HUDEP-2 (cell line): ENCODE measurements around the gene CASKIN2.
A peak's percentile ranks its signal among the peaks of the same experiment; 100 is the strongest.

Experiments
- DNase-seq, 76 experiments: peaks; one replicate each; lab custom pipeline; 2025; ENCODE audit not compliant: unreplicated experiment in 76 of 76; lab: John Stamatoyannopoulos, UW

CASKIN2 gene

DNA sequence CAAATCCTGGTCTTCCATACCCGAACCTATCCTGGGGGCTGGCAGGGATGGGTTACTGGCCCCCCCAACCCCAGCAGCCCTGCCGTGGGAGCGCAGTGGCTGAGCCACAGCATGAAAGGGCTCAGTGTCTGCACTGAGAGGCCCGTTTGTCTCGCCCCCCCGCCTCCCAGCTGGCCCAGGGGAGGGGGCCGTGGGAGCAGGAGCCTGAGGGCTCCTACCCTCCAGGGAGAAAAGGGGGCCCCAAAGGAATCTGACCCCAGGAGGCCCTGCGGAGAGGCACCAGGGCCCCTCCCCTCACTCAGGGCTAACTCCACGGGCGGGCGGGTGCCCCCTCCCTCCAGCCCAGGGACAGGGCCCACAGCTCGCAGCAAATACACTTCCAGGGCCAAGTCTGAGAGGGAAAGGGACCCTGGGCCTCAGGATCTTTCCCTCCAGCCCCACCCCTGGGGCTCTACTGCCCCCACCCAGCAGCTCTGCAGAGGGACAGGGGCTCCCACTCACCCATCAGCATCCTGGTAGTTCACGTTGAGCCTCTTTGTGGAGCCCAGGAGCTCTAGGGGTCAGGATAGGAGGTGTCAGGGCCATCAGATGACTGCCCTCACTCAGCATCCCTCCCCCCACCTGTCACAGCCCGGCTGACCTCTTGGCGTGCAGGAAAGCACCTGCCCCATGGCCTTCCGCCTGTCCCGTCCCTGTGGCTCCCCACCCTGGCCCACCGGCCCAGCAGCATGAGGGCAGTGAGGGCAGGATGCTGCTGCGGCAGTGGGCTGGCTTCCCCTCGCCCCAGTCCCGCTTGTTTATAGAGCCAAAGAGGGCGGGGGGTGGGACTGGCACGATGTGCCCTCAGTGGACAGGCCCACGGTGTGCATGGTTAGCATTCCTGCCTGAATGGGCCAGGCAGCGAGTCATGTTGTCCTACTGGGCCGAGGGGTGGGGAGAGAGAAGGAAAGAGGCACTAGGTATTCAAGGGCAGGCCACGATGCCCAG lies 7.3 kb downstream of the CASKIN2 start:
- DNase-seq: no peak

DNA sequence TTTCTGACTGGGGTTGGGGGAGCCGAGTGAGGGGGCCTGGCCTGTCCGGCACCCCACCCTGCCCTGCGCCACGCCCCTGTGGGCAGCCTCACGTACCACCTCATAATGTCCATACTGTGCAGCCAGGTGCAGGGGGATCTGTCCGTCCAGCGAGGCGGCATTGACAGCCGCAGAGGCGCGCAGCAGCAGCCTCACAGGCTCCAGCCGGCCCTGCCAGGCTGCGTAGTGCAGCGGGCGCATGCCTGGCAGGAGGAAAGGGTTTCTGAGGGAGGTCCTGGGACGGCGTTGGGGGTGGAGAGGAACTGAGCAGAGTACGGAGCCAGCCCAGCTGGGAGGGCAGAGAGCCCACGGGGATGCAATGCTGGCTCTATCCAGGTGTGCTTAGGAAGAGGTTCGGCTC lies 8.4 kb downstream of the CASKIN2 start:
- DNase-seq: no peak

DNA sequence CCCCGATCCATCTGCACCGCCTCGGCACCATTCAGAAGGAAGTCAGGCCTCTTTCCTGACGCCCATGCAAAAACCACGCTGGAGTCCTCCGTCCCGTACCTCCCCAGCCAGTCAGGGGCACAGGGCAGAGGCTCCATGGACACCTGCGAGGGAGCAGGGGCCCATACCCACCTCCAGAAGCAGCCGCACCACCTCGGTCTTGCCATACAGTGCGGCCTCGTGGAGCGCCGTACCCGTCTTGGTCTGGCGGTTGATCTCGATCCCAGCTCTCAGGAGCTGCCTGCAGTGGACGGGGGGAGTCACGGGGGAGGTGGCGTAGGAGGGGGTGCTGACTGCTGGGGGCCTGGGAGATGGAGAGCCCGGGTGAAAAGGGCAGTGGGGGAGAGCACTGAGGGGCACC lies 9.2 kb downstream of the CASKIN2 start:
- no peak for DNase-seq

DNA sequence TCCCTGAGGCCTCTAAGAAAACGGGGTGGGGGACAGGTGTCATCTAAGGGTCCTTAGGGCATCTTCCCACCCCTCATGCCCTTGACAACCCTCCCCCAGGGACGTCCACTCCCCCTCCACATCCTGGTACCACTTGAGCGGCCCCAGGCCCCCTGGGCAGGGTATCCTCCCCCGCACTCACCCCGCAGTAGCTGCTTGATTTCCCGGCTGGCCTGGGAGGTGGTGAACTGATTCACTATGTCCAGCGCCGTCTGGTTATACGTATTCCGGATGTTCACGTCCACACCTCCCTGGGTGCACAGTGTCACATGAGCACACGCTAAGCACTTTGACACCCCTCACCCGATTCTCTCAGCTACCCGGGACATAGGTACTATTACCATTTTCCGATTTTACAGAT lies 9.7 kb downstream of the CASKIN2 start:
- no peak for DNase-seq

DNA sequence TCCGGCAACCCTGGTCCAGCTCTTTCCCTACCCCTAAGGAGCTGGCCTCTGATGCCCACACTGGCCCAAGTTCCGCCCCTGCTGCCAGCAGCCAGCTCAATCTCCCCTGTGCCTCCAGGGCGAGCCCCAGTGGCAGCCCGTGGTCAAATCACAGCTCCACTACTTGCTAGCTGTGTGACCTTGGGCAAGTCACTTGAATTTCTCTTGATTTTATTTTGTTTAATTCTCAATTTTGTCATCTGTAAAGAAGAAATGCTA lies 10.3 kb downstream of the CASKIN2 start:
- DNase-seq: peak in 1 of 76 experiments; percentile 6

DNA sequence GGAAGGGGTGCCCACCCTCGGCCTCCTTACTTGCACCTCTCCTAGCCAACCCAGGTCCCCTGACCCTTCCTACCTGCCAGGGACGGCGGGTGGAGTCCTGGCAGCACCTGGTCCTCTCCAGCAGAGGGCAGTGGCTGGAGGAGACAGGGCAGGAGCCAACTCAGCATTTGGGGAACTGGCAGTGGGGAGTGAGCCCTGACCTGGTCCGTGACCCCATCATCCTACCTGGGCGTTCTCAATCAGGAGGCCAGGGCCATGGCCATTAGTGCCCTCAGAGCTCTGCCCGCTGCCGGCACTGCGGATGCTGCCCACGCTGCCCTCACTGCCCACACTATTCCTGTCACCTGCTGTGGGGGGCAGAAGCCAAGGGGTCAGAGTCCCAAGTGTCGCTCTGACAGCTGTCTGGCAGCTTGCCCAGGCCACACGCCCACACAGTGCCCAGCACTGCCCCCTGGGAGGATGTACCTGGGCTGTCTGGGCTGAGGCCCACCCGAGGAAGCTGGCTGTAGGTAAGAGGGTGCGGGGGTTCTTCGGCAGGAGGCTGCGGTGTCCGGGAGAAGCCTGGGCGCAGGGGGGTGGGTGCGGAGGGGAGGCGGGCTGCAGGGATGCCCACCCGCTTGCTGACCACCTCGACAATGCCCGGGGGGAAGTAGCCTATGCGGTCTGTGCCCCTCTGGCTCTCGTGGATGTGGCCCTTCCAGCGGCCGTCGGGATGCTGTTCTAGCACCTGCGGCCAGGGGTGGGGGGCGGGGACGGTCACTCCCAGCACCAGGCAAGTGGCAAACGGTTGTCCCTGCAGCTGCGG lies 10.8 kb downstream of the CASKIN2 start:
- peak in 37 of 76 experiments; percentile 7 to 57 (median 28) for DNase-seq

DNA sequence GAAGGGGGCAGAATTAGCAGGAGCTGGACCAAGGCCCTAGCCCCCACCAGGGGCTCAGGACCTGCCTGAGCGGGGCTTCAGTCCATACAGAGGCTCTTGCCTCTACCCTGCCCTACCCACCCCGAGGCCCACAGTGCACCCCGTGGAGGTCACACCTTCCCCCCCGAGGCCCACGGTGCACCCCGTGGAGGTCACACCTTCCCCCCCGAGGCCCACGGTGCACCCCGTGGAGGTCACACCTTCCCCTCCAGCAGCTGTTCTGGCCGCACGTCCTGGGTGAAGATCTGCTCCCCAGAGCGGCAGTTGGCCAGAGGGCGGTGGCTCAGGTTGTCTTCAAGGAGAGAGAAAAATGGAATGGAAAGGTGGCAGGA lies 11.4 kb downstream of the CASKIN2 start:
- no peak for DNase-seq

DNA sequence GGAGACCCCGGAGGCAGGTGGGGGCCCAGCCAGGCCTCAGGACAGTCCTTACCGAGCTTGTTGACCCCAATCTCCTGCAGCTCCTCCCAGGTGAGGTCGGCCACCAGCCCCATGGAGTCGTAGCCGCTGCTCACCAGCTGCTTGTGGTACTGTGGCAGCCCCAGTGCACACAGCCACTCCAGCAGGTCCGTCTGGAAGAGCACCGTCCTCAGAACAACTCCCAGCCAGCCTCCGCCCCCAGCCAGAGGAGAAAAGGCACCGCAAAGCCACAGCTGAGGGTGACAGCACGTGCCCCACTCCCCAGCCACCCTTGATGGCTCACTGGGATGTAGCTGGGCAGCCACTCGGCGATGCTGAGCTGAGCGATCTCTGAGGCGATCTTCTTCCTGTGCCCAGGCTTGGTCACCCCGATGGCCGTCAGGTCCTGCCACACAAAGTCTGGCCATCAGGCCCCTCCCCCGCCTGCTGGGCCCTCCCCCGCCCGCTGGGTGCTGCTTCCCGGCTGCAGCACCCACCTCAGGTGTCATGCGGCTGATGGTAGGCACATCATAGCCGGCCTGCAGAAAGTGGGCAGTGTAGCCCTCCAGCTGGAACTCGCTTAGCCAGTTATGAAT lies 11.9 kb downstream of the CASKIN2 start:
- DNase-seq: no peak

DNA sequence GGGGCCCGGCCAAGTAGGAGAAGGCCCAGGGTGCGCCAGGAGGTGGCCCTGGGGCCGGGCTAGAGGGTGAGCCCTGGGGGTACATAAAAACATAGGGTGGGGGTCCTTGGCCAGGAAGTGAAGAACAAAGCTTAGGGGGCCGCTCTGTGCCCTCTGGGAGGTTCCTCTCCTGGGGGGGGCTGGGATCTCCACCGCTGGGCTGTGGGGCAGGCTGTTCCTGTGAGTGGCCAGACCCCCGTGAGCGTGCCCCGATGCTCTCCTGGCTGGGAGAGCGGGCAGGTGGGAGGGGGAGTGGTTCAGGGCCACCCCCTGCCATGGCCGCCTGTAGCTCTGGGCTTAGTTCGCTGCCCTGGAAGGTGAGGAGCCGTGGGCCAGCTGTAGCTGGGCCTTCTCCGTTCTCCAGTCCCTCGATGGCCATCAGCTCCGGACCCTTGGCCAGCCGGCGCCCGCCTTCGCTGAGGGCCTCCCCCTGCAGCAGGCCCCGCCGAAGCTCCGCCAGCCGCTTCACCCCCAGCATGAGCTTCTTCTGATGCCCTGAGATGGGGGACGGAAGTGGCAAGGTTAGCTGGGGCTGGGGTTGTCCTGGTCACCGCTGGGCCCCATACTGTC lies 12.5 kb downstream of the CASKIN2 start:
- no peak for DNase-seq

DNA sequence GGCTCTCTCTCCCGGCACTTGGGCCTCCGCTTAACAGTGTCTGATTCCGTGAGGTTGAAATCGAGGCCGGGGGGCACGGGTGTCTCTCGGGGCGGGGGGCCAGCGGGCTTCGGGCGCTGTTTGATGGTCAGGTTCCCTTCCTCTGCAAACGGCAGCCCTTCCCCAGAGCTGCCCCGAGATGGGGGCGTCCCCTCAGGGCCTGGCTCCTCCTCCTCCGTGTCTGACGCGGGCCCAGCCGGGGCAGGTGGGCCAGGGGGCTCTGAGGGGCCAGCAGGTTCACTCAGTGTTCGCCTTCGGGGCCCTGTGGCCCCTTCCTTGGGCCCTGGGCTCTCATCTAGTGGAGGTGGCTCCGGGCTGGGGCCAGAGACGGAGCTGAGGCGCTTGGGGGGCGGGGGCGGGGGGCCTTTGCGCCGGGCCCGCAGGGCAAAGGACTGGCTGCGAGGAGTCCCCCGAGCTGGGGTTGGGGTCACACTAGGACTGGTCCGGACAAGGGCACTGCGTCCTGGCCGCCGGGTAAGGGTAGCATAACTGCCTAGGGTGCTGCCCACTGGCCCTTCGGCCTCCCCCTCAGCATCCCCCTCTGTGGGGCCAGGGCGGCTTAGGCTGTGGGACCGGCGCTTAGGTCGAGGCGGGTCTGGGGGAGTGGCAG lies 13.1 kb downstream of the CASKIN2 start:
- DNase-seq: no peak

DNA sequence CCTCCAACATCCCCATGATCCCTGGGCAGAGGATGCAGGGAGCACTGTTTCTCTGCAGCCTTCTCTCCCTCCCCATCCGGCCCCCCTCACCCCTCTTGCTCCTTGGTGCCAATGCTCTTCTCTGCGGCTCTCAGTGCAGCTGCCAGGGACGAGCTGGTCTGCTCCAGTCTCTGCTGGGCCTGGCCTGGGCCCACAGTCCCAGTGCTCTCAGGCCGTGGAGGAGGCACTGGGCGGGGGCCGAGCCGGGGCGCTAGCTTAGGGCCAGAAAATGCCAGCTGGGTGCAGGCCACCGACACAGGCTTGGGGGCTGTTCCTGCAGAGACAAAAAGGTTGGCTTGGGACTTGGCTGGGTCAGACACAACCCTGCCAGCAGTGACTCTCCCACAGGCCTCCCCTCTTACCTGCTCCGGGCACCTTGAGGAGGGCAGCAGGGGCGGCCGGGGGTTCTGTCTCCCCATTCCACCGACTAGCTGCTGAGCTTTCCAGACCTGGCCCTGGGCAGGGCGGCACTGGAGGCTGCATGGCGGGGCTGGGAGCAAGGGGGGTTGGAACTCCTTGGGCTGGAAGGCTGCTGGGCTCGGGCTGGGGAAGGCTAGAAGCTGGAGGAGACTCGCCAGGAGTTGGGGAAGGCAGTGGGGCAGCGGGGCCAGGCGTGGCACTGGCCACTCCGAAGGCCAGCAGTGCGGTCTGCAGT lies 13.8 kb downstream of the CASKIN2 start:
- DNase-seq: no peak

DNA sequence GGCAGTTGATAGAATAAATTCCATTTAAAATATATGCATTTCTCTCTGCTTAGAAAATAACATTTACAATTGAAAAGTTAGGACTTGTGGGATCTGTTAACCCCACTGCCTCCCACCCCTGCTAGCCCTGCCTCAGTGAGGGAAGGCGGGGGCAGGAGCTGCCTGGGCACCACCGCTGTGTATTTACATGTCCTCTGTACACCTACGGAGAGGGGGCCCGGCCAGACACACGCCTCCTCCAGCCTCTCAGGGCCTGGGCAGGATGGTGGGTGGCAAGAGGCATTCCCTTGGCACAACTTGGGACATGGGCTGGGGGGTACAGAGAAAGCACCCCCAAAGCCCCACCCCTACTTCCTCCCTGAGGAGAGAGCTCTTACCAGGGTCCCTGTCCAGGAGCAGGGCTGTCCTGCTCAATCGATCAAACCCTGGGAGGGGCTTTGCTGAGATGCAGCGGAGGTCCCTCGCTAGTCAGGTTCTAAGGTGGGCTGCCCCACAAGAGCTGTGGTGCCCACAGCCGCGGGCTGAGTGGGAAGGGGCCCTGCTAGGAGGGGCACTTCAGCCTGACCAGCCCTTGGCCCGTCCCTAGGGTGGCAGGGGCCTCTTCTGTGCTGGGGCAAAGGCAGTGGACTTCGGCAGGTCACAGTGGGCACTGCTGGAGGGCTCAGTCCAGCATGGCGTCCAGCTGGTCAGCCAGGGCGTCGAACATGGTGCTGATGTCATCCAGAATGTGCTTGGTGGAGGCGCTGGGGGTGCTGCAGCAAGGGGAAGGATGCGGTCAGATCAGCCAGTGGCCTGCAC lies 14.7 kb downstream of the CASKIN2 start:
- DNase-seq: no peak

DNA sequence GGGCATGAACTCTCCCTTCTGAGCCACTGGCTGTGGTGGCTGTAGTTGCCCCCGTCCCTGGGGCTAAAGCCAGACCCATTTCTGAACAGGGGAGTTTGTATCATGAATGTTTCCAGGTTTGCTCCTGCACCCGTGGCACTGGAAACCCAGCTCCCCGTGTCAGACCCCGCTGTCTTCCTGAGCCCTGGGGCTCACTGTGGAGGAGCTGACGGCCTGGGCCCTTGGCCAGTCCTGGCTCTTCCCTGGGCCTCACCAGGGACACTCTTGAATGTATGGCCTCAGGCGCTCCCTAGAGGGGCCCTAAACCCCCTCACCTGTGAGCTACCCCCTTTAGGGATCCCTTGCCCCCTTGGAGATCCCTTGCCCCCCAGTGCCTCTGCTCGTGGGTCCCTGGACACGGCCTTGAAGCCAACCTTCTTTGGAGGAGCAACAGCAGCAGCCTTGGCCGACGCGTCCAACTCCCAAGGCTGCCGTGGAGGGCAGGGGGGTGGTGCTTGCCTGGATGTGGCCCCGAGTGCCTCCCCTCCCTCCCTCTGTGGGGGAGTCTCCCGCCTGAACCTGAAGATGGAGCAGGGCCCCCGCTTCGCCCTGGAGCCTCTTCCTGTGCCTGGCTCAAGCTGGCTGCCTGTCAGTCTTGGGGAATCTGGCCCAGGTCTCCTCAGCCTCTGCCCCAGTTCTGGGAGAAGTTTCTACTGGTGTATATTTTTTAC lies 15.9 kb downstream of the CASKIN2 start:
- no peak for DNase-seq

DNA sequence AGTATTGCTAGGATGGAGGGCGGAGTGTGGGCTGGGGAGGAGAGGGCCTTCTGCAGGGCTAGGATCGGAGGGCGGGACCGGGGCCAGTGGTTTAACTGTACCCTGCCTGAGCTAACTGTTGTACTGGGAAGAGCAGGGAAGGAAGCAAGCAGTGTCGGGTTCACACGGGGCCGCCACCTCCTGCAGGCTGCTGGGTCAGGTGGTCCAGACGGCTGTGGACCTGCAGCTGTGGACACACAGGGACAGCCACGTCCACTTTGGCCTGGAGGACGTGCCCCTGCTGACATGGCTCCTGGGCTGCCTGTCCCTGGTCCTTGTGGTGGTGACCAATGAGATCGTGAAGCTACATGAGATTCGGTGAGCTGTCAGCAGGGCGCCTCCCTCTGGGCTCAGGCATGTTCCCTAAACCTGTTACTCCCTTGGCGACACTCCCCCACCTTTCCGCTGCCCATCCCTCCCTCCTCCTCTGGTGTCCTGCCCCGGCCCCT lies 16.6 kb downstream of the CASKIN2 start:
- DNase-seq: no peak

DNA sequence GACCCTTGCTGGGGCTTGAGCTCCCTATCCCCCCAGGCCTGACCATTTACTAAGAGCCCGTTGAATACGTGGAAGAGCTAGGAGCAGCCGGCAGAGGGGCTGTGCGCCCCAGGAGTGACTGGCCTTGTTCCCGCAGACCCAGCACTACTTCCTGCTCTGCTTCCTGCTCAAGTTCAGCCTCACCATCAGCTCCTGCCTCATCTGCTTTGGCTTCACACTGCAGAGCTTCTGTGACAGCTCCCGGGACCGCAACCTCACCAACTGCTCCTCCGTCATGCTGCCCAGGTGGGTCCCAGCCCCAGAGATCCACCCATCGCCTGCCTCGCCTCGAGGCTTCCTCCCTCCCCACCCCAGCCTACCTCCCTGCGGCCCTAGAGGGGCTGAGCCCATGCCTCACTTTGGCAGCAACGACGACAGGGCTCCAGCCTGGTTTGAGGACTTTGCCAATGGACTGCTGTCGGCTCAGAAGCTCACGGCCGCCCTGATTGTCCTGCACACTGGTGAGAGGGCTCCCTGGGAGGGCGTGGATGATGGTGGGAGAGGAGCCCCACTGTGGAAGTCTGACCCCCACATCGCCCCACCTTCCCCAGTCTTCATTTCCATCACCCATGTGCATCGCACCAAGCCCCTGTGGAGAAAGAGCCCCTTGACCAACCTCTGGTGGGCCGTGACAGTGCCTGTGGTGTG lies 17.2 kb downstream of the CASKIN2 start:
- DNase-seq: no peak

DNA sequence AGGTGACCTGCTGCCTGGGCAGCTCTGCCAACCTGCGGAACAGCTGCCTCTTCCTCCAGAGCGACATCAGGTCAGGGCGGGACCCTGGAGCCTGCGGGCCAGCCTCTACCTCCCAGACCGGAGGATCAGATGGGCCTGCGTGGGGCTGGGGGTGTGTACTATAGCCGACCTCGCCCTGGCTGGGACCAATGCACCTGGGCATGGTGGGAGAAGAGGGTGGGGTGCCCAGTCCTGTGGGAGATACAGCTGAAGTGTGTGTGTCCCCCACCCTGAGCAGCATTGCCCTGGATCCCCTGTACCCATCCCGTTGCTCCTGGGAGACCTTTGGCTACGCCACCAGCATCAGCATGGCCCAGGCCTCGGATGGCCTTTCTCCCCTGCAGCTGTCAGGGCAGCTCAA lies 19.3 kb downstream of the CASKIN2 start:
- DNase-seq: no peak

DNA sequence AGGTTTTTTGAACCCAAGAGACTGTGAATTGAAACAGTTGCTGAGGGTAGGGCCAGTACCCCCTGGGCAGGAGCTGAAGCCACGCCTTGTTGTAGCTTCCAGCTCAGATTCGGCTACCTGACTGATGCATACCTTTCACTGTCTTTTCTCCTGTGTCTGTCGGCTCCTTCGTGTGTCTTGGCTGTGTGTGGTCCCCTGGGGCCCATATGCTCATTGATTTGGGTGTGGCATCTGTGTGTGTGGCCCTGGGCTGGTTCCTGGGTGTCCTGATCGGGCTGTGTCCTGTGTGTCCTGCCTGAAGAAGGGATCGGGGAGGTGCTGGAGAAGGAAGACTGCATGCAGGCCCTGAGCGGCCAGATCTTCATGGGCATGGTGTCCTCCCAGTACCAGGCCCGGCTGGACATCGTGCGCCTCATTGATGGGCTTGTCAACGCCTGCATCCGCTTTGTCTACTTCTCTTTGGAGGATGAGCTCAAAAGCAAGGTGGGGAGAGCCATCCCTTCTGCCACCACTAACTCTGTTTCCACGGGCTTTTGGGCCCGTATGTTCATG lies 20.9 kb downstream of the CASKIN2 start:
- DNase-seq: no peak
